ENCODE results near the gene FLT3.

DNA sequence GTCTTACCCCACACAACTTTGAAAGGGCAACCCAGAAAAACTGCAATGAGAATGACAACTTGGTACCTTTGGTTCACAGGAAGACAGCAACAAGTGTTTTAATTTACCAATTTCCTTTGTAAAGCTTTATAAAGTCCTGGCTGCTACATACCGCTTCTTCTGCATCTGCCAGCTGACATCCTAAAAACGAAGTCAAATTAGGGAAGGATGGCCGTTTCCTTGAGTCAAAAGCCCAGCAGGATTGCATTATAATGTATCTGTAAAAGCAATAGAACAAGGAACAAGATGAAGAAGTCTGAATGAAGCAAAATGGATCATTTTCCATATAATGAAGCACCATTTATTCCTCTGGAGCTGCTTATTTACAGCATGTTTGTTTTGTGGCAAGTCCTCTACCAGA is 86.1 kb downstream of the FLT3 start:
- TF ChIP-seq, protein P1, sequence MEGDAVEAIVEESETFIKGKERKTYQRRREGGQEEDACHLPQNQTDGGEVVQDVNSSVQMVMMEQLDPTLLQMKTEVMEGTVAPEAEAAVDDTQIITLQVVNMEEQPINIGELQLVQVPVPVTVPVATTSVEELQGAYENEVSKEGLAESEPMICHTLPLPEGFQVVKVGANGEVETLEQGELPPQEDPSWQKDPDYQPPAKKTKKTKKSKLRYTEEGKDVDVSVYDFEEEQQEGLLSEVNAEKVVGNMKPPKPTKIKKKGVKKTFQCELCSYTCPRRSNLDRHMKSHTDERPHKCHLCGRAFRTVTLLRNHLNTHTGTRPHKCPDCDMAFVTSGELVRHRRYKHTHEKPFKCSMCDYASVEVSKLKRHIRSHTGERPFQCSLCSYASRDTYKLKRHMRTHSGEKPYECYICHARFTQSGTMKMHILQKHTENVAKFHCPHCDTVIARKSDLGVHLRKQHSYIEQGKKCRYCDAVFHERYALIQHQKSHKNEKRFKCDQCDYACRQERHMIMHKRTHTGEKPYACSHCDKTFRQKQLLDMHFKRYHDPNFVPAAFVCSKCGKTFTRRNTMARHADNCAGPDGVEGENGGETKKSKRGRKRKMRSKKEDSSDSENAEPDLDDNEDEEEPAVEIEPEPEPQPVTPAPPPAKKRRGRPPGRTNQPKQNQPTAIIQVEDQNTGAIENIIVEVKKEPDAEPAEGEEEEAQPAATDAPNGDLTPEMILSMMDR (IDR thresholded peaks at IDR 0.05) = no peak
- TF ChIP-seq POLR2A (IDR thresholded peaks at IDR 0.05) = no peak
